Astrocyte of the spinal cord (primary cell): ENCODE measurements around the gene FAM168A.

Experiments
- DNase-seq: peaks from one replicate; pipeline ENCODE4 v3.0.0; 2011; ENCODE audit warnings: low read depth, low spot score
- H3K4me3 ChIP-seq: 2 replicates; pipeline ENCODE4 v1.5.1; 2011; ENCODE audit warnings: low read depth, mild to moderate bottlenecking, low read length, moderate library complexity
- CTCF ChIP-seq: IDR thresholded peaks from 2 replicates; pipeline ENCODE4 v1.5.1; 2012; ENCODE audit warnings: low read depth, mild to moderate bottlenecking, low read length, inconsistent platforms
- in situ Hi-C: cut with HindIII; loops from 2 replicates; pipeline ENCODE4 v1.10.0; 2017; ENCODE audit warnings: low sequenced_read_pairs

Gene FAM168A

GRCh38 chr11:73528483-73529203 is 69.3 kb downstream of the FAM168A start:
- H3K4me3 ChIP-seq = no peak overlapping the region
- no peak for DNase-seq
- TF ChIP-seq CTCF = no peak
- in situ Hi-C loops = no loop called here

GRCh38 chr11:73528013-73528412 is 69.9 kb downstream of the FAM168A start:
- no peak for DNase-seq
- in situ Hi-C loops = no loop called here
- H3K4me3 ChIP-seq = no peak overlapping the region
- TF ChIP-seq CTCF = no peak

GRCh38 chr11:73525611-73526010 is 72.3 kb downstream of the FAM168A start:
- TF ChIP-seq CTCF = no peak
- DNase-seq = no peak
- H3K4me3 ChIP-seq = no peak overlapping the region
- in situ Hi-C loops = no loop called here

- no peak overlapping the region for H3K4me3 ChIP-seq
- no peak for TF ChIP-seq CTCF
- in situ Hi-C loops = no loop called here
- DNase-seq = no peak
These were observed 73.1 kb downstream of the FAM168A start for GRCh38 chr11:73524774-73525173.

- peak; percentile 60 for DNase-seq
- in situ Hi-C loops = no loop called here
- no peak for TF ChIP-seq CTCF
- H3K4me3 ChIP-seq = no peak overlapping the region
These were observed 76.3 kb downstream of the FAM168A start for GRCh38 chr11:73521621-73522020.

GRCh38 chr11:73520353-73521061 is 77.4 kb downstream of the FAM168A start:
- no peak overlapping the region for H3K4me3 ChIP-seq
- DNase-seq = peak; percentile 36
- in situ Hi-C loops = no loop called here
- TF ChIP-seq CTCF = no peak
